AG09309 (cell line): ENCODE results near the gene ZNF274.
"Not testable (repeated sequence)": the region's sequence is repeated elsewhere in the genome, so short reads cannot be mapped to it uniquely, and the experiment has no call there.

ENCODE experiments used
- DNase-seq: peaks from one replicate; pipeline ENCODE4 v3.0.0-alpha.2; 2010; ENCODE audit warnings: low read depth
- H3K4me3 ChIP-seq: 2 replicates; pipeline ENCODE4 v1.5.1; 2011; ENCODE audit warnings: mild to moderate bottlenecking, low read depth, low read length, moderate library complexity; ENCODE audit not compliant: control insufficient read depth
- CTCF ChIP-seq: IDR thresholded peaks from 2 replicates; pipeline ENCODE4 v1.5.1; 2011; ENCODE audit warnings: mild to moderate bottlenecking, low read depth, low read length, inconsistent platforms; ENCODE audit not compliant: insufficient read depth, control insufficient read depth; ENCODE audit errors: missing control alignments

The ZNF274 gene

GRCh38 chr19:58252102-58252685 is 69.3 kb downstream of the ZNF274 start:
- H3K4me3 ChIP-seq, result no peak overlapping the region
- DNase-seq, result no peak
- TF ChIP-seq CTCF, result no peak

GRCh38 chr19:58258259-58258658 is 75.4 kb downstream of the ZNF274 start:
- not testable (repeated sequence) for H3K4me3 ChIP-seq

GRCh38 chr19:58261600-58261967 is 78.7 kb downstream of the ZNF274 start:
- DNase-seq, result no peak
- H3K4me3 ChIP-seq, result no peak overlapping the region
- no peak for TF ChIP-seq CTCF

More at GRCh38 chr19:58258259-58258658, 75.4 kb downstream of the ZNF274 start:
- DNase-seq, result not testable (repeated sequence)

- no peak for DNase-seq
- no peak for TF ChIP-seq CTCF
- H3K4me3 ChIP-seq, result no peak overlapping the region
Measured at GRCh38 chr19:58261968-58262921, 79.4 kb downstream of the ZNF274 start.

GRCh38 chr19:58262922-58263296 is 80.0 kb downstream of the ZNF274 start:
- no peak for DNase-seq
- H3K4me3 ChIP-seq, result no peak overlapping the region
- TF ChIP-seq CTCF, result no peak
